GM10248 (cell line): ENCODE data around the gene CEP72.
"Not testable (repeated sequence)": the region's sequence is repeated elsewhere in the genome, so short reads cannot be mapped to it uniquely, and the experiment has no call there.

Experiments
- CTCF ChIA-PET: fragments of 300-600 bp; sonication (Branson Sonifier 250); formaldehyde crosslinking; extraction: SDS; loops from one replicate; lab custom pipeline; 2021; ENCODE audit warnings: antibody characterized with exemption; lab: Yijun Ruan, JAX
- POLR2A ChIA-PET: fragments of 350-650 bp; sonication (Branson Sonifier 250); formaldehyde crosslinking; extraction: SDS; loops from one replicate; lab custom pipeline; 2020; ENCODE audit warnings: antibody characterized with exemption; lab: Yijun Ruan, JAX
- DNase-seq: peaks from one replicate; pipeline ENCODE4 v3.0.0; 2012; ENCODE audit errors: extremely low spot score
- TF ChIP-seq, protein P1 (sequence below): IDR thresholded peaks from 2 replicates; pipeline ENCODE4 v1.5.1; 2012; ENCODE audit warnings: mild to moderate bottlenecking, low read depth; ENCODE audit errors: extremely low read depth, missing control alignments, control extremely low read depth

Gene CEP72

DNA sequence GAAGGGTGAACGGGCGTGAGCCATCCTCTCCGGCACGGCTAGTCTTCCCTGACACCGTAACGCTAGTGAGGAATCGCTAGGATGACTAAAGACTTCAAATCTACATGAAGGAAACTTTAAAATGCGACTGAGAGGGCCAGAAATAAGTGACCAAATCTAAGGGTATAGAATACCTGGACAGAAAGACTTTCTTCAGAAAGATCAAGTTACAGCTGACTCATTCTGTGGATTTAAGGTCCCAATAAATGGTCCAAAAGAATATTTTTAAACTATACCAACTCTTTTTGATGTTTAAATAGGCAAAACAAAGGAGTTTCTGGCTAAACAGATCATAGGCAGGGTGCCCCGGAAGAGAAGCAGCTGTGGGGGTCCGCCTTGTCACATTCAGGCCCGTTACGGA is 38.9 kb upstream of the CEP72 start:
- POLR2A ChIA-PET = no interaction called here
- CTCF ChIA-PET = no interaction called here
- TF ChIP-seq, protein P1, sequence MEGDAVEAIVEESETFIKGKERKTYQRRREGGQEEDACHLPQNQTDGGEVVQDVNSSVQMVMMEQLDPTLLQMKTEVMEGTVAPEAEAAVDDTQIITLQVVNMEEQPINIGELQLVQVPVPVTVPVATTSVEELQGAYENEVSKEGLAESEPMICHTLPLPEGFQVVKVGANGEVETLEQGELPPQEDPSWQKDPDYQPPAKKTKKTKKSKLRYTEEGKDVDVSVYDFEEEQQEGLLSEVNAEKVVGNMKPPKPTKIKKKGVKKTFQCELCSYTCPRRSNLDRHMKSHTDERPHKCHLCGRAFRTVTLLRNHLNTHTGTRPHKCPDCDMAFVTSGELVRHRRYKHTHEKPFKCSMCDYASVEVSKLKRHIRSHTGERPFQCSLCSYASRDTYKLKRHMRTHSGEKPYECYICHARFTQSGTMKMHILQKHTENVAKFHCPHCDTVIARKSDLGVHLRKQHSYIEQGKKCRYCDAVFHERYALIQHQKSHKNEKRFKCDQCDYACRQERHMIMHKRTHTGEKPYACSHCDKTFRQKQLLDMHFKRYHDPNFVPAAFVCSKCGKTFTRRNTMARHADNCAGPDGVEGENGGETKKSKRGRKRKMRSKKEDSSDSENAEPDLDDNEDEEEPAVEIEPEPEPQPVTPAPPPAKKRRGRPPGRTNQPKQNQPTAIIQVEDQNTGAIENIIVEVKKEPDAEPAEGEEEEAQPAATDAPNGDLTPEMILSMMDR = no peak
- DNase-seq = no peak

- no peak for DNase-seq
- CTCF ChIA-PET = no interaction called here
- TF ChIP-seq, protein P1 = no peak
- POLR2A ChIA-PET = no interaction called here
These were observed 38.2 kb upstream of the CEP72 start for GRCh38 chr5:573976-574375.

DNA sequence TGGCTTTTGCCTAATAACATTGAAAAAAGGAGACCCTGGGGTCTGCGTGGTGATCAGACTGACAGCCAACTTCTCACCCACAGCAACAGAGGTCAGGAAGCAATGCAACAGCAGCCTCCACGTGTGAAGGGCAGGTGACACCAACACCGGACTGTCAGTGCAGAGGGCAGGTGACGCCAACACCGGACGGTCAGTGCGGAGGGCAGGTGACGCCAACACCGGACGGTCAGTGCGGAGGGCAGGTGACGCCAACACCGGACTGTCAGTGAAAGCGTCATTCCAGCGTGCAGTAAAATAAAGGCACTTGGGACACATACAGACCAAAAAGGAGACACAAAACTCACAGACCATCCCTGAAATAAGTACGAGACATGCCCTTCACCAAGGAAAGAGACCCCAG is 37.2 kb upstream of the CEP72 start:
- ChIA-PET CTCF (no interaction called here), POLR2A (no interaction called here)
- DNase-seq = no peak
- TF ChIP-seq, protein P1 = no peak

DNA sequence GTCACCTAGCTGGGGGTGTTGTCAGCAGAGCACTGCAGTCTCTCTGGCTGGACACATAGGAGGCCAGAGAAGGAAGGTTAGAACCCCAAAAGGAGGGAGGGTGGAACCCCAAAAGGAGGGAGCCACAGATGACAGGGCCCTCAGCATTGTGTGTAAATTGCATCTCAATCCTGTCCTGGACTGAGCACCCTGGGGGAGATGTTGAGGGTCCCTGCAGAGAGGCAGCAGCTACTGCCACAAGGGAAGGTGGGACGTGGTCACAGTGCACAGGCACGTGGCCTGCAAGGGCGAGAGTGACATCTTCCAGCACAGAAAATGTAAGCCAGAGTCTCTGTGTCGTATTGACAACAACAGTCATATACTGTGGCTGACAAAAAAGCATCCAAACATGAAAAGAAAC is 36.5 kb upstream of the CEP72 start:
- TF ChIP-seq, protein P1 = no peak
- DNase-seq = no peak
- ChIA-PET CTCF (no interaction called here), POLR2A (no interaction called here)

GRCh38 chr5:577214-577613 is 34.9 kb upstream of the CEP72 start:
- CTCF ChIA-PET = interaction anchor here (1.2 kb wide), 1 partner anchor 9 kb away, joined by 4 read pairs; no protein-coding TSS in a partner anchor
- POLR2A ChIA-PET, DNase-seq: not testable (repeated sequence)

- CTCF ChIA-PET = interaction anchor here (0.8 to 1.2 kb wide), 2 partner anchors 10 to 18 kb away, joined by 3 to 4 read pairs; no protein-coding TSS in a partner anchor
These were observed 34.3 kb upstream of the CEP72 start for GRCh38 chr5:577800-578199.

DNA sequence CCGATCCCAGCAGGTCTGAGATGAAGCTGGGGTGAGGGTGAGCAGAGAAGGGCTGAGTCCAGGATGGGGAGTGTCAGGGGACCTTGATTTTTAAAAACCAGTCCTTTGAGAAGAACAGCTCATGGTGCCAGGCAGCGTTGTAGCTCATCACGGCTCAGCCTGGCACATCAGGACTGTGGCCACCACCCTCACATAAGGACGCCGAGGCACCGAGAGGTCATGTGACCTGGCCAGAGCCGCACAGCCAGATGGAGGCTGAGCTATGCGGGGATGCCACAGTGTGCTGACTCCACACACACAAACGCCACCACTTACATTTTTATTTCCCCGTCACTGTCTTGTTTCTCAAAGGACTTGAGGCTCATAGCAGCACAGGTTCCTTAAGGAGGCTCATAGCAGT is 32.9 kb upstream of the CEP72 start:
- CTCF ChIA-PET = interaction anchor here (1.7 kb wide), 1 partner anchor 11 kb away, joined by 4 read pairs; no protein-coding TSS in a partner anchor
- DNase-seq = no peak
- POLR2A ChIA-PET = no interaction called here
- TF ChIP-seq, protein P1 = no peak

More at GRCh38 chr5:577800-578199, 34.3 kb upstream of the CEP72 start:
- TF ChIP-seq, protein P1 = no peak
- DNase-seq = no peak
- POLR2A ChIA-PET = no interaction called here
